Measurements from ENCODE around the gene OR2A5. TPM values are rescaled to one million over a fixed set of nuclear protein-coding genes. Genes with fewer than 3 reads are reported as not detected.

OR2A5 gene
- total and polyA plus RNA-seq, 9 of the 15 experiments (the other 6 are each of a cell fraction or from before 2014, with no cell fraction given): not detected

DNA sequence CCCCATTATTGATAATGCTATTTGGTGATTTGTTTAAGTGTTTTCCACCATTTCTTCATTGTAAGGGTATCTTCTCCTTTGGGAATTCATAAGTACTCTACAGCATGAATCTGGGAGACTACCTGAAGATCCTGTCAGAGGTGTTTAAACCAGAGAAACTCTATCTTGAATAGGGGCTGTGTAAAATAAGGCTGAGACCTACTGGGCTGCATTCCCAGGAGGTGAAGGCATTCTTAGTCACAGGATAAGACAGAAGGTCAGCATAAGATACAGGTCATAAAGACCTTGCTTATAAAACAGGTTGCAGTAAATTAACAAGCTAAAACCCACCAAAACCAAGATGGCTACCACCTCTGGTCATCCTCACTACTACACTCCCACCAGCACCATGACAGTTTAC, 13.4 kb upstream of the OR2A5 start:
- ChIA-PET CTCF (ENCODE audit: low intra/inter-chr PET ratio) (no interaction called here), POLR2A (no interaction called here)
- Histone ChIP-seq H3K79me2 (ENCODE audit: control insufficient read depth, insufficient read depth, low read length) (no peaks in the 10 kb centered on the region), H3K4me3 (no peak overlapping the region), H3K4me1 (replicated peaks in 1 of 2; ENCODE audit: control insufficient read depth in 2 of 2, insufficient read depth in 2 of 2, low read length in 2 of 2) (no peaks in the 10 kb centered on the region), H2AFZ (ENCODE audit: low read depth, low read length) (no peak overlapping the region), H4K20me1 (replicated peaks; ENCODE audit: control insufficient read depth, insufficient read depth, low read length) (no peaks in the 10 kb centered on the region), H3K9me1 (ENCODE audit: control insufficient read depth, insufficient read depth, low read length) (no peaks in the 10 kb centered on the region), H3K27me3 (ENCODE audit: control insufficient read depth in 2 of 2, insufficient read depth in 2 of 2, low read length in 2 of 2) (no peaks in the 10 kb centered on the region; a peak in 1 of 5 replicates), H3K27ac (ENCODE audit: extremely low read depth, low read depth, low read length) (no peak overlapping the region), H3K9me3 (replicated peaks; ENCODE audit: control insufficient read depth, insufficient read depth, low read depth, low read length) (no peaks in the 10 kb centered on the region), H3K4me2 (ENCODE audit: insufficient read depth, low read length) (no peak overlapping the region), H3K9ac (ENCODE audit: insufficient read depth in 1 of 2, low read depth in 2 of 2, low read length in 2 of 2) (no peak overlapping the region), H3K36me3 (ENCODE audit: control insufficient read depth, insufficient read depth, low read length) (no peaks in the 10 kb centered on the region)
- ATAC-seq (no peak), FAIRE-seq (no peak), DNase-seq (ENCODE audit: extremely low read depth in 1 of 4, low spot score in 3 of 4) (no peak)
- no TSS peak for BruUV-seq (replicated peaks)
- in situ Hi-C loops (cut with MboI) (no loop called here), intact Hi-C loops (cut with micrococcal nuclease) (no loop called here)
- TF ChIP-seq, protein P1, sequence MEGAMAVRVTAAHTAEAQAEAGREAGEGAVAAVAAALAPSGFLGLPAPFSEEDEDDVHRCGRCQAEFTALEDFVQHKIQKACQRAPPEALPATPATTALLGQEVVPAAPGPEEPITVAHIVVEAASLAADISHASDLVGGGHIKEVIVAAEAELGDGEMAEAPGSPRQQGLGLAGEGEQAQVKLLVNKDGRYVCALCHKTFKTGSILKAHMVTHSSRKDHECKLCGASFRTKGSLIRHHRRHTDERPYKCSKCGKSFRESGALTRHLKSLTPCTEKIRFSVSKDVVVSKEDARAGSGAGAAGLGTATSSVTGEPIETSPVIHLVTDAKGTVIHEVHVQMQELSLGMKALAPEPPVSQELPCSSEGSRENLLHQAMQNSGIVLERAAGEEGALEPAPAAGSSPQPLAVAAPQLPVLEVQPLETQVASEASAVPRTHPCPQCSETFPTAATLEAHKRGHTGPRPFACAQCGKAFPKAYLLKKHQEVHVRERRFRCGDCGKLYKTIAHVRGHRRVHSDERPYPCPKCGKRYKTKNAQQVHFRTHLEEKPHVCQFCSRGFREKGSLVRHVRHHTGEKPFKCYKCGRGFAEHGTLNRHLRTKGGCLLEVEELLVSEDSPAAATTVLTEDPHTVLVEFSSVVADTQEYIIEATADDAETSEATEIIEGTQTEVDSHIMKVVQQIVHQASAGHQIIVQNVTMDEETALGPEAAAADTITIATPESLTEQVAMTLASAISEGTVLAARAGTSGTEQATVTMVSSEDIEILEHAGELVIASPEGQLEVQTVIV (CRISPR knock-in tag; IDR thresholded peaks at IDR 0.05; ENCODE audit: borderline replicate concordance): no peak
- no peak for TF ChIP-seq ELF4 (CRISPR knock-in tag; IDR thresholded peaks at IDR 0.05)
- TF ChIP-seq ZFP30 (CRISPR knock-in tag; IDR thresholded peaks at IDR 0.05; ENCODE audit: borderline replicate concordance): no peak
- TF ChIP-seq NCOA2 (IDR thresholded peaks at IDR 0.05; ENCODE audit: partially characterized antibody in 2 of 2): no peak
- TF ChIP-seq NELFE (IDR thresholded peaks at IDR 0.05; ENCODE audit: insufficient read depth, insufficient read length): no peak
- TF ChIP-seq, protein P2, sequence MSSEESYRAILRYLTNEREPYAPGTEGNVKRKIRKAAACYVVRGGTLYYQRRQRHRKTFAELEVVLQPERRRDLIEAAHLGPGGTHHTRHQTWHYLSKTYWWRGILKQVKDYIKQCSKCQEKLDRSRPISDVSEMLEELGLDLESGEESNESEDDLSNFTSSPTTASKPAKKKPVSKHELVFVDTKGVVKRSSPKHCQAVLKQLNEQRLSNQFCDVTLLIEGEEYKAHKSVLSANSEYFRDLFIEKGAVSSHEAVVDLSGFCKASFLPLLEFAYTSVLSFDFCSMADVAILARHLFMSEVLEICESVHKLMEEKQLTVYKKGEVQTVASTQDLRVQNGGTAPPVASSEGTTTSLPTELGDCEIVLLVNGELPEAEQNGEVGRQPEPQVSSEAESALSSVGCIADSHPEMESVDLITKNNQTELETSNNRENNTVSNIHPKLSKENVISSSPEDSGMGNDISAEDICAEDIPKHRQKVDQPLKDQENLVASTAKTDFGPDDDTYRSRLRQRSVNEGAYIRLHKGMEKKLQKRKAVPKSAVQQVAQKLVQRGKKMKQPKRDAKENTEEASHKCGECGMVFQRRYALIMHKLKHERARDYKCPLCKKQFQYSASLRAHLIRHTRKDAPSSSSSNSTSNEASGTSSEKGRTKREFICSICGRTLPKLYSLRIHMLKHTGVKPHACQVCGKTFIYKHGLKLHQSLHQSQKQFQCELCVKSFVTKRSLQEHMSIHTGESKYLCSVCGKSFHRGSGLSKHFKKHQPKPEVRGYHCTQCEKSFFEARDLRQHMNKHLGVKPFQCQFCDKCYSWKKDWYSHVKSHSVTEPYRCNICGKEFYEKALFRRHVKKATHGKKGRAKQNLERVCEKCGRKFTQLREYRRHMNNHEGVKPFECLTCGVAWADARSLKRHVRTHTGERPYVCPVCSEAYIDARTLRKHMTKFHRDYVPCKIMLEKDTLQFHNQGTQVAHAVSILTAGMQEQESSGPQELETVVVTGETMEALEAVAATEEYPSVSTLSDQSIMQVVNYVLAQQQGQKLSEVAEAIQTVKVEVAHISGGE (CRISPR knock-in tag; IDR thresholded peaks at IDR 0.05): no peak
- TF ChIP-seq, protein P3, sequence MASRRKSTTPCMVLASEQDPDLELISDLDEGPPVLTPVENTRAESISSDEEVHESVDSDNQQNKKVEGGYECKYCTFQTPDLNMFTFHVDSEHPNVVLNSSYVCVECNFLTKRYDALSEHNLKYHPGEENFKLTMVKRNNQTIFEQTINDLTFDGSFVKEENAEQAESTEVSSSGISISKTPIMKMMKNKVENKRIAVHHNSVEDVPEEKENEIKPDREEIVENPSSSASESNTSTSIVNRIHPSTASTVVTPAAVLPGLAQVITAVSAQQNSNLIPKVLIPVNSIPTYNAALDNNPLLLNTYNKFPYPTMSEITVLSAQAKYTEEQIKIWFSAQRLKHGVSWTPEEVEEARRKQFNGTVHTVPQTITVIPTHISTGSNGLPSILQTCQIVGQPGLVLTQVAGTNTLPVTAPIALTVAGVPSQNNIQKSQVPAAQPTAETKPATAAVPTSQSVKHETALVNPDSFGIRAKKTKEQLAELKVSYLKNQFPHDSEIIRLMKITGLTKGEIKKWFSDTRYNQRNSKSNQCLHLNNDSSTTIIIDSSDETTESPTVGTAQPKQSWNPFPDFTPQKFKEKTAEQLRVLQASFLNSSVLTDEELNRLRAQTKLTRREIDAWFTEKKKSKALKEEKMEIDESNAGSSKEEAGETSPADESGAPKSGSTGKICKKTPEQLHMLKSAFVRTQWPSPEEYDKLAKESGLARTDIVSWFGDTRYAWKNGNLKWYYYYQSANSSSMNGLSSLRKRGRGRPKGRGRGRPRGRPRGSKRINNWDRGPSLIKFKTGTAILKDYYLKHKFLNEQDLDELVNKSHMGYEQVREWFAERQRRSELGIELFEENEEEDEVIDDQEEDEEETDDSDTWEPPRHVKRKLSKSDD (conservative IDR thresholded peaks at IDR 0.05; ENCODE audit: low read length): no peak
- TF ChIP-seq, protein P4, sequence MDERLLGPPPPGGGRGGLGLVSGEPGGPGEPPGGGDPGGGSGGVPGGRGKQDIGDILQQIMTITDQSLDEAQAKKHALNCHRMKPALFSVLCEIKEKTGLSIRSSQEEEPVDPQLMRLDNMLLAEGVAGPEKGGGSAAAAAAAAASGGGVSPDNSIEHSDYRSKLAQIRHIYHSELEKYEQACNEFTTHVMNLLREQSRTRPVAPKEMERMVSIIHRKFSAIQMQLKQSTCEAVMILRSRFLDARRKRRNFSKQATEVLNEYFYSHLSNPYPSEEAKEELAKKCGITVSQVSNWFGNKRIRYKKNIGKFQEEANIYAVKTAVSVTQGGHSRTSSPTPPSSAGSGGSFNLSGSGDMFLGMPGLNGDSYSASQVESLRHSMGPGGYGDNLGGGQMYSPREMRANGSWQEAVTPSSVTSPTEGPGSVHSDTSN (CRISPR knock-in tag; IDR thresholded peaks at IDR 0.05; ENCODE audit: low read depth): no peak
- TF ChIP-seq, protein P4 (tag; conservative IDR thresholded peaks at IDR 0.05; ENCODE audit: low read depth): no peak
- no peak for TF ChIP-seq ARHGAP35 (IDR thresholded peaks at IDR 0.05; ENCODE audit: partially characterized antibody)
- no peak for TF ChIP-seq GTF2F1 (IDR thresholded peaks at IDR 0.05; ENCODE audit: low read depth, low read length)

Data from K562 (cell line).